Stimulated activated naive CD4-positive, alpha-beta T cell treated with Interleukin-2 at 50 U/mL for 16 hours (primary cell): Measurements from ENCODE around the gene CDKN2B-AS1.

Experiments used
- DNase-seq: peaks from one replicate; lab custom pipeline; 2025; lab: John Stamatoyannopoulos, UW

Gene CDKN2B-AS1

GRCh38 chr9:22088053-22088716 lies 93.6 kb downstream of the CDKN2B-AS1 start:
- no peak for DNase-seq

GRCh38 chr9:22088717-22089061 lies 94.1 kb downstream of the CDKN2B-AS1 start:
- DNase-seq, result no peak

GRCh38 chr9:22097707-22098106 lies 103.1 kb downstream of the CDKN2B-AS1 start:
- DNase-seq, result no peak

GRCh38 chr9:22098643-22099332 lies 104.2 kb downstream of the CDKN2B-AS1 start:
- DNase-seq, result no peak

GRCh38 chr9:22100626-22101025 lies 106.0 kb downstream of the CDKN2B-AS1 start:
- no peak for DNase-seq

GRCh38 chr9:22102146-22103053 lies 107.8 kb downstream of the CDKN2B-AS1 start:
- DNase-seq, result no peak

GRCh38 chr9:22103685-22104575 lies 109.3 kb downstream of the CDKN2B-AS1 start:
- no peak for DNase-seq

GRCh38 chr9:22105005-22105722 lies 110.6 kb downstream of the CDKN2B-AS1 start:
- no peak for DNase-seq

- DNase-seq, result no peak
These were observed 112.8 kb downstream of the CDKN2B-AS1 start for GRCh38 chr9:22107202-22108045.

GRCh38 chr9:22108581-22109370 lies 114.2 kb downstream of the CDKN2B-AS1 start:
- no peak for DNase-seq

- DNase-seq, result no peak
These were observed 116.8 kb downstream of the CDKN2B-AS1 start for GRCh38 chr9:22111176-22111953.

GRCh38 chr9:22111954-22112247 lies 117.3 kb downstream of the CDKN2B-AS1 start:
- no peak for DNase-seq

- no peak for DNase-seq
These were observed 118.6 kb downstream of the CDKN2B-AS1 start for GRCh38 chr9:22112870-22113821.

- no peak for DNase-seq
These were observed 120.4 kb downstream of the CDKN2B-AS1 start for GRCh38 chr9:22114956-22115355.

- DNase-seq, result no peak
These were observed 122.2 kb downstream of the CDKN2B-AS1 start for GRCh38 chr9:22116758-22117157.

GRCh38 chr9:22117511-22118384 lies 123.2 kb downstream of the CDKN2B-AS1 start:
- no peak for DNase-seq
